ENCODE results near the gene PCDH9.

PCDH9 gene

DNA sequence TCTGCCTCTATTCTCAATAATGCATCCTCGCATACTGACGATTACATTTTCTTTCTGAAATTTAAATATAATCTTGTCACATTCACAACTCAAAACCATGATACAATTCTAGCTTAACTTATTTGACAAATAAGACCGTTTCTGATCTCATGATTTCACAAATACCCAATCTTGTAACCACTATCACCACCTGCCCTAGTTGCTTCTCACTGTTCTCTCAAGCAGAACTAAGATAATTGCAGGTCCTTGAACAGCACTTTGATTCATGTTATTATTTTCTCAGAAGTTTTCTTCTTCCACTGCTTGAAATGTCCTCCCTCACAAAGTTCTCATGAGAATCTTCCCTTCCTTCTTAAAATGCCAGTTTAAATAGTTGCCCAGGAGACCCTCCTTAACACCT is 211.4 kb downstream of the PCDH9 start:
- no peak for DNase-seq (ENCODE audit: low read depth)

DNA sequence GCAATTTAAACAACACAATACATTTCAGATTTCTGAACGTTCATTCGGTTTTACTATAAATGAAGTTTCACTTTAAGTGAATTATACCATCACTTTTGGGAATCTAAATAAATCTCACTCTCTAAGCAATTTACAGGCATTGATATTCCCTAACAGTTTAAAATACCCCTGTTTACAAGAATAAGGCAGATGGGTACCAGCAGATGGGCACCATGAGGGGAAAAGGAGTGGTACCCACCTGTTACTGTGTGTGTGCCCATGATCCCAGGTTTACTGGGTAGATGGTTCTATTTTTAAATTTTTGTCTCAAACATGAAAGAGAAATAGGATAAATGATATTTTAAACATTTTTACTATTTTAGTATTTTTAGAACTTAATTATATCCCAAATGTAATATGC is 212.9 kb downstream of the PCDH9 start:
- no peak for DNase-seq (ENCODE audit: low read depth)

DNA sequence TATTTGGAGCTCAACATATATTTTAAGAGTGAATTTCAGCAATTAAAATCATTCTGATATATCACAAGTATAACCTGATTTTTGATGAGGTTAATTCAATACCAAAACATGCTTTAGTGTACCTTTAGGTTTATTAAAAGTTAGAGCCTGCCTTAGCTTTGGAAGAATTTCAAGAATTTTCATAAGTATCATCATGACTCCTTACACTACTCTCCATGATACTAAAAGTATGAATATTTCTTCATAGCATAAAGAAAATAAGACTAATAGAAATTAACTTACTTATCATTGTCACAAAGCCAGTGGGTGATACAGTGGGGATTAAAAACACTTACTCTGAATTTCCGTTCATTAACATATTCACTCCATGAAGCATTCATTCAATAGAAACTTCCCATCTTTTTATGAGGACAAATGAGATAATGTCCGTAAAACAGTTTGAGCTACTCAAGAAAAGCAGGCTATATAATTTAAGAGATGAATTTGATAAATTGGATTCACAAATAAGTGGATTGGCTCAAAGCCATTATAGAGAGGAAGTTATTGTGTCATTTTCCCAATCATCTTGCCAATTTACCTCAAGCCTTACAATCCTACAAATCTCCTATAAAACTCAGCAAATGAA is 214.0 kb downstream of the PCDH9 start:
- DNase-seq (ENCODE audit: low read depth), result no peak

DNA sequence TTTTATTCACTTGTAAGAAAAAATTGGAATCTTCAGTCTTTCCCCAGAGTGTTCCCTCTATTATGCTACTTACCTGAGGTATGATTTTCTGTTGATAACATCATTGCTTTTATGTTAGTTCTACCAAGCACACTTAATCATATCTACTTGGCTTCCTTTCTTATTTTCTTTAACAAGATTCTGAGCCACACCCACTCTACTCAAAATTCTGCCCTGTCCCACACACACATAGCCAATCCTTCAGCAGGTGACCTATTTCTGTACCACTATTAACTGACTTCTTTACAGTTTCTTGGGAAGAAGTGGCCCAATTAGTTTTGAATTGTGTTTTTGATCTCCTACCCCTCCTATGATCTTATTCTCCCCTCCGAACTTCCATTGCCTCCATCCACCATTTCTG is 215.7 kb downstream of the PCDH9 start:
- no peak for DNase-seq (ENCODE audit: low read depth)

DNA sequence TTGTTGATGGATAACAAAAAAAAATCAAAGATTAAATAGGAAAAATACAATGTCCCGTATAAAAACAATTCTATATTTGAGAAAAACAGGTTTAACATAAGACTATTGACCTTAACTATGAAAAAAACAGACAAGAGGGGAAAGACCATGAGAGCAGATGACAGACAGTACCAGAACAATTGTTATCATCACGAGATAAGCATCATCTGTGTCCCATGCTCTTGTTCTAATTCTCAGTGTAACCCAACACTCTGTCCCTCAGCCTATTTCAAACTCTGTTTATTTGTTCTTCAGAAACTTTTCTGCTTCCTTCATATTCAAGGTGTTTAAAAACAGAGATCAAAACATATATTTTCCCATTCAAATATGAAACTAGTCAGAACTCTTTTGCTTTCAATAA is 216.4 kb downstream of the PCDH9 start:
- no peak for DNase-seq (ENCODE audit: low read depth)

GRCh38 chr13:67008075-67008668 is 222.0 kb downstream of the PCDH9 start:
- DNase-seq (ENCODE audit: low read depth), result no peak

DNA sequence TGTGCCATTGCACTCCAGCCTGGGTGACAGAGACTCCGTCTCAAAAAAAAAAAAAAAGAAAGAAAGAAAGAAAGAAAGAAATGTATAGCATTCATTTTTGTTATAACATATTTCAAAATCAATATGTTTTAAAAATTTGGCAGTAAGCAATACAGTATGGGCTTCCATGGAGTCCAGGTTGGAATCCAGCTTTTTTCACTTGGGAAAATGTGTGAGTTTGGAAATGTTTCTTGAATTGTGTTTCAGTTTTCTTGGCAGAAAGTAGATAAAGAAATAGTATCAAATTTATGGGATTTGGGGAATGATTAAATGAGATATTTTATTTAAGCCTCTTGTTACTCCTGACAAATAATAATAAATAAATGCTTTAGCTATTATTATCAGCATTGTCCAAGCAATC is 225.6 kb downstream of the PCDH9 start:
- no peak for DNase-seq (ENCODE audit: low read depth)

GRCh38 chr13:67003743-67004142 is 226.4 kb downstream of the PCDH9 start:
- DNase-seq (ENCODE audit: low read depth), result no peak

- no peak for DNase-seq (ENCODE audit: low read depth)
These were observed 228.8 kb downstream of the PCDH9 start for GRCh38 chr13:67001363-67001762.

GRCh38 chr13:66996503-66996902 is 233.6 kb downstream of the PCDH9 start:
- no peak for DNase-seq (ENCODE audit: low read depth)

DNA sequence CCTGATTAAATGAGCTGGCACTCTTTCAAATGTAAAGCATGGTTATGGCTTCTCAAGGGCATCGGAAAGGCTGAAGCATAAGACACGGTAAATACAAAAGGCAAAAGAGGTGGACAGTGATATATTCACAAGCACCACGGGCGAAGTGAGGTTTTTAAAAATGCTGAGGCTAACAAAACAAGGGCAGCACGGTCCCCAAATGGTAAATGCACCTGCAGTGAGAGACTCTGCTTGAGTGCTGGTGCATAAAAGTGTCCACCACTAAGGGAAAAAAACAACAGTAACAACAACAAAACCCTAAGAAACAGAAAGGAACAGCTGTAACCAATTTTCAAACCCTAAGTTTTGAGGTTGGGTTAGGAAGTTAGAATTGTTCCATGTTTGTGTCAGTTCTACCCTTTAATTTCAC is 234.9 kb downstream of the PCDH9 start:
- DNase-seq (ENCODE audit: low read depth), result no peak

DNA sequence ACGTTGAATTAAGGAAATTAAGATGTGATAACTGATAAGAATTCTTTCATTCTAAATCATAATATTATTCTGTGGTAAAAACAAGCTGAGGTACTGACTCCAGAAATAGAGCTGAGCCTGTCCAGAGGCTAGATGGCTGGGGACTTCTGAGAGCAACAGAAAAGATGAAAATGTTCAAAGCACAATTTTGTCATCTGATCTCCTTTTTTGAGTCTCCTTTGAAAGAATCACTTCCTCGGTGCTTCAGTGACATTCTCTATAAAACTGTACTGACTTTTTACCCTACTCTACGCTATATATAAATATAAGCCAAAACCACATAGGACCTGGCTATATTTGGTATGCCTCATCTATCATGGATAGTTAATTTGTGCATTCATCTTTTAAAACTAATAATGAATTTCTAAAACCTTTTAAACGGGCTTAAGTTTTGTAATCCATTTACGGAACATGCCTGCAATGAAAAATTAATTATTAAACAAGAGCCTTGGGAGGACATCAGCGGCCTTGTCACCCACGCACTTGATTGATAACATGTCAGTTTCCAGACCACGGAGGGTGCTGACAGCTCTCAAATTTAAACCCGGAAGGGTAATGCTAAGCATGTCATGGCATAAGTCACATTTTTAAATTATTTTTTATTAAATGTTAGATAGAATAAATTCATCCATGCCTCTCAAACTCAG is 235.5 kb downstream of the PCDH9 start:
- no peak for DNase-seq (ENCODE audit: low read depth)

GRCh38 chr13:66994097-66994496 is 236.0 kb downstream of the PCDH9 start:
- DNase-seq (ENCODE audit: low read depth), result no peak

DNA sequence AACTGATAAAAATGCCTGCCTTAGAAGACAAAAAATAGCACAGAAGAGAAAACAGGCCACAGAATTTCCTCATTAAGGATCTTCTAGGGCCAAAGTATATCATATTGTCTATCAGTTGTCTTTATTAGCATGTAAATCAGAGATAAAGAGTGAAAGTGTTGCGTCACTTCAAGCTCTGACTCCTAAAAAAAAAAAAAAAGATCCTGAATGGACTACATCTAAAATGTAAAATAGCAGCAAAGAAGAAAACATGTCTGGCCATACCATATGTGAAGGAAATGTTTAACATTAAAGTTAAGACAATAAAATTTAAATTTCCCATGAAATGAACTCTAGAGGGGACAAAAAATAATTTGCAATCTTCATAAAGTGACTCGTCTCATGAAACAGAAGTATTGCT is 237.4 kb downstream of the PCDH9 start:
- no peak for DNase-seq (ENCODE audit: low read depth)

DNA sequence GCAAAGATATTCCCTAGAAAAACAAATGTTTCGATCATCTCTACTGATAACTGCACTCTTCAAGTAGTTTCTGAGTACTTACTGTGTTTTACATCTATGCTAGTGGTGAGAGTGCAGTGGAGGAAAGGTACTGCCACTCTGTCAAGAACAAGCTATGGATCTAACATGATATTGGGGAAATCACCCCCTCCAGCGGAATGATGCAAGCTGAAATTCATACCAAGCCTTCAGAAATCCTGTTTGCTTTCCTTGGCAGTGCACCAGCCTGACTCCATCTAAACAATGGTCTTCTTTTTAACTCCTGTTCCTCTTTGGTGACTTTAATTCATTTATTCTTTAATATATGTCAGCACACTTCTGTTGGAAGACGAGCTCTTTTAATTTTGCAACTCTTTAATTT is 238.0 kb downstream of the PCDH9 start:
- DNase-seq (ENCODE audit: low read depth), result no peak

DNA sequence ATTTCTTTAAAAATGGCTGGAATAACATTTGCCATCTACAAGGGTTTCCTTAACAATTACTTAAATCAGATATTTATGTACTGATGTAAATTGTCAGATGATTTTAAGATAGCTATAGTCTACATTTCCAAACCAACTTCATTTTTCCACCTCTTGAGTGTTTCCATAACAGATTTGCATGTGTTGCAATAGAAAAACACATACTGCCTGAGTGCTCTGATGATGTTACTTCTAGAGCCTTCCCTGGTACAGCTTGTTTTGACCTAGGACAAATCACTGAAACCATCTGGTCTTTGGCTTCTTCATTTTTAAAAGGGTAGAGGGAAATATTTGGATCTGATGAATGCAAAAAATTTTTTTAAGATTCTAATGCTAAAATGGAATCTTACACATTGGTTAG is 245.9 kb downstream of the PCDH9 start:
- DNase-seq (ENCODE audit: low read depth), result no peak

DNA sequence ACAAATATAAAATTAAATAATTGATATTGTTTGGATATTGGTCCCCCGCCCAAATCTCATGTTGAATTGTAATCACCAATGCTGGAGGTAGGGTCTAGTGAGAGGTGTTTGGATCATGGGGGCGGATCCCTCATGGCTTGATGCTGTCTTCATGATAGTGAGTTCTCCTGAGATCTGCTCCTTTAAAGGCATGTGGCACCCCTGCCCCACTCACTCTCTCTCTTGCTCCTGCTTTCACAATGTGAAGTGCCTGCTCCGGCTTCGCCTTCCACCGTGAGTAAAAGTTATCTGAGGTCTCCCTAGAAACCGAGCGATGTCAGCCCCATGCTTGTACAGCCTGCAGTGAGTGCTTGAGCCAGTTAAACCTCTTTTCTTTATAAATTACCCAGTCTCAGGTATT is 248.2 kb downstream of the PCDH9 start:
- DNase-seq (ENCODE audit: low read depth), result no peak

DNA sequence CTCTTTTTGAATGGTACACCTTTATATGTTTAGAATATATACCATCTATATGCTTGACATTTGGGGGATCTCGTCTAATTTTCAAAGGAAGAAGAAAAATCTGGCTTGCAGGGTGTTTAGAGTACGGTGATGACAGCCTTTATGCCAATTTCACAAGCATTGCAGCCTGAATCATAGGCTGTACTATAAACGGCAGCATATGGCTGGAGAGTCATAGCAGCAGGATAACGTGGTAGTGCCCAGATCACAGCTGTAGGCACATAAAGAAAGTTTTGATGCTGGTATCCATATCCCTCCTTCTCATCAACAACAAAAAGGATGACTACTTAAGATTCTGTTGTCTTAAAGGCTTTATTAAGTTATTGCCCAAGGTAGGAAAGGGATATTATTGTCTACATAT is 253.0 kb downstream of the PCDH9 start:
- DNase-seq (ENCODE audit: low read depth), result no peak

DNA sequence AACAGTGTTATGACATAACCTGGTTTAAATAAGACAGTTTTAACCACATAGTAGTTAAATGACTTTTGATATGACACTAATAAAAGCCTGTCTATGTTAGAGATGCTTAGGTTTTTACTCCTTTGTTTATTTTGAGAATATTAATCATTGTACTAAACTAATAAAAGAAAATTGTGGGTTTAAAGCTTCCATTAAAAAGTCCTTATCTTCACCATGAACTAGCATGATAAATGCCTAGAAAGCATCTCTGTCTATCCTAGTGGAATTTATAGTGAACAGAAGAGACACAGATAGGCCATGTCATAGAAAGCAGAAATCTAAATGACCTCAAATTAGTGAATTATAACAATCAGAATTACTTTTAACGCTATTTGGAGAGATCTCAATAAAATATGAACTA is 255.2 kb downstream of the PCDH9 start:
- no peak for DNase-seq (ENCODE audit: low read depth)

- DNase-seq (ENCODE audit: low read depth), result no peak
These were observed 256.0 kb downstream of the PCDH9 start for GRCh38 chr13:66974174-66974573.

DNA sequence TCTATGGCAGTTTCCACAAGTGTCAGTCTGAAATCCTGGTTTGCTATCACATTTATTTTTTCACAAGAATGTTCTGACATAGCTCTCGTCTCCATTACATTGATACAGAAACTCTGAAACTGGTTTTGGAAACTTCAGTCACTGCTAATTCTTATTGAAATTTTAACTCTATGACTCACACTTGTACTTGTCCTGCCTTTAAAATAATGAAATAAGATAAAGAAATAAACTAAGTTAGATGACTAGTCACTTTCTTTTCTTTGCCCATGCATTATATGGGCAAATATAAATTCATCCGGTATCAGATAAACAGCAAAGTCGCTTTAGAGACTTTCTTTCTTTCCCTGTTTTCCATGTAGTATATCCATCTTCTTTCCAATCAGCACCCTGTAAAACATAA is 257.5 kb downstream of the PCDH9 start:
- no peak for DNase-seq (ENCODE audit: low read depth)

- no peak for DNase-seq (ENCODE audit: low read depth)
These were observed 259.1 kb downstream of the PCDH9 start for GRCh38 chr13:66971004-66971403.

- DNase-seq (ENCODE audit: low read depth), result no peak
These were observed 260.8 kb downstream of the PCDH9 start for GRCh38 chr13:66969291-66969690.

Data from T-helper 22 cell (primary cell).